Left forelimb (tissue), 1 donor: ENCODE measurements around the gene SAP30BP.

Experiments
- DNase-seq: peaks from one replicate; pipeline ENCODE4 v3.0.0-alpha.2; 2018; ENCODE audit warnings: low spot score

The SAP30BP gene

GRCh38 chr17:75688209-75688825, 21.2 kb downstream of the SAP30BP start:
- DNase-seq, result no peak

GRCh38 chr17:75689441-75689873, 22.3 kb downstream of the SAP30BP start:
- DNase-seq, result no peak

- DNase-seq, result no peak
Observed at GRCh38 chr17:75691371-75691791, 24.2 kb downstream of the SAP30BP start.

- DNase-seq, result no peak
Observed at GRCh38 chr17:75691801-75692626, 24.9 kb downstream of the SAP30BP start.

- DNase-seq, result no peak
Observed at GRCh38 chr17:75692976-75693375, 25.8 kb downstream of the SAP30BP start.

GRCh38 chr17:75693500-75694481, 26.7 kb downstream of the SAP30BP start:
- no peak for DNase-seq

- no peak for DNase-seq
Observed at GRCh38 chr17:75694536-75694935, 27.4 kb downstream of the SAP30BP start.

- DNase-seq, result no peak
Observed at GRCh38 chr17:75695141-75695829, 28.1 kb downstream of the SAP30BP start.

- no peak for DNase-seq
Observed at GRCh38 chr17:75695830-75696271, 28.7 kb downstream of the SAP30BP start.

GRCh38 chr17:75697651-75698291, 30.6 kb downstream of the SAP30BP start:
- DNase-seq, result no peak

GRCh38 chr17:75698659-75699058, 31.5 kb downstream of the SAP30BP start:
- no peak for DNase-seq

- DNase-seq, result no peak
Observed at GRCh38 chr17:75701288-75701687, 34.1 kb downstream of the SAP30BP start.

GRCh38 chr17:75703191-75703590, 36.1 kb downstream of the SAP30BP start:
- no peak for DNase-seq

GRCh38 chr17:75703591-75703990, 36.5 kb downstream of the SAP30BP start:
- DNase-seq, result no peak

- no peak for DNase-seq
Observed at GRCh38 chr17:75704963-75705875, 38.1 kb downstream of the SAP30BP start.

GRCh38 chr17:75706042-75706728, 39.0 kb downstream of the SAP30BP start:
- no peak for DNase-seq

GRCh38 chr17:75707079-75707571, 40.0 kb downstream of the SAP30BP start:
- no peak for DNase-seq

- no peak for DNase-seq
Observed at GRCh38 chr17:75712446-75712845, 45.3 kb downstream of the SAP30BP start.

GRCh38 chr17:75719732-75720131, 52.6 kb downstream of the SAP30BP start:
- no peak for DNase-seq
